Endothelial cell of umbilical vein (primary cell): Measurements from ENCODE around the gene UBE2M.

Experiments used
- CTCF ChIP-seq, 2 donors: IDR thresholded peaks; 1 replicate in 1 of 2; 2 replicates in 1 of 2; pipeline ENCODE4 v1.5.1; 2011; ENCODE audit warnings: low read length in 2 of 2, mild to moderate bottlenecking in 2 of 2, moderate library complexity in 2 of 2, control low read depth in 1 of 2, inconsistent platforms in 1 of 2, low read depth in 1 of 2; ENCODE audit not compliant: insufficient read depth in 1 of 2; ENCODE audit errors: extremely low read depth in 1 of 2
- EZH2 ChIP-seq: IDR thresholded peaks from 2 replicates; pipeline ENCODE4 v1.6.1; 2012; ENCODE audit warnings: borderline replicate concordance, low read depth, mild to moderate bottlenecking, moderate library complexity, low read length, inconsistent platforms; ENCODE audit not compliant: severe bottlenecking
- JUN ChIP-seq: IDR thresholded peaks from 2 replicates; pipeline ENCODE4 v1.6.1; 2011; ENCODE audit warnings: borderline replicate concordance, low read depth; ENCODE audit not compliant: insufficient read length, insufficient read depth
- MYC ChIP-seq: IDR thresholded peaks from one replicate; pipeline ENCODE4 v1.6.1; 2011; ENCODE audit warnings: mild to moderate bottlenecking, low read depth, low read length
- POLR2A ChIP-seq: IDR thresholded peaks from 2 replicates; pipeline ENCODE4 v1.6.1; 2012; ENCODE audit warnings: low read depth, mild to moderate bottlenecking, control low read depth, low read length
- POLR2AphosphoS5 ChIP-seq: IDR thresholded peaks from 2 replicates; pipeline ENCODE4 v1.6.1; 2012; ENCODE audit warnings: low read depth, mild to moderate bottlenecking, control low read depth, low read length, moderate library complexity; ENCODE audit not compliant: insufficient read depth
- TF ChIP-seq, protein P1 (sequence below): IDR thresholded peaks from 2 replicates; pipeline ENCODE4 v1.6.1; 2011; ENCODE audit not compliant: insufficient read depth, insufficient read length

DNA sequence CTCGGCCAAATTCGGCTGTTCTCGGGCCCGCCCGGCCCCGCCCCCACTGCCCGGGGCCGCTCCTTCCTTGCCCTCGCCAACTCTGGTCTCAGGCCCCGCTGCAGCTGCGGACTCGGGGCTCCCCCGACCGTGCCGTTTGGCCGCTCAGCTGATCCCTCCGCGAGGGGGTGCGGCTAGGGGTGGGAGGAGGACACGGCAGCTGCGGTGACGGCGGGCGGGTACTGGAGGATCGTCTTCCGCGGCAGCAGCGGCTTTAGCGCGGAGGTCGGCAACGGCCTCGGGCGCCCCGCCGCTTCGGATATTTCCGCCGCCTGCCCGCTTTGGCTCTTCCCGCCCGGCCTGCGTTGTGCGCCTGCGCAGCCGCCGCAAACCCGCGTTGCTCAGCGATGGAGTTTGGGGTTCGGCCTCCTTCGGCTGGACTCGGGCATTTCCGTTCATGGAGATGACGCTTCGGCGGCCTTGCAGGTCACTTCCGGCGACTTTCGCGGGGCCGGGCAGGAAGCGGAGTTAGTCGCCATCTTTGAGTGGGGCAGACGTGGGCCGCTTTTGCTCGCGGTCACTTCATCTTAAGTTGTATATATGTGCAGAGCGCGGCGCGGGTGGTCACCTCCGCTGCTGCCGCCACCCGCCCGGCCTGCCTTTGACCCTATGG lies 338 bp upstream of the UBE2M start:
- TF ChIP-seq POLR2A: no peak
- TF ChIP-seq CTCF (IDR thresholded peaks at IDR 0.05; ENCODE audit: extremely low read depth in 1 of 2, insufficient read depth in 1 of 2, low read depth in 1 of 2, low read length in 2 of 2): no peak
- TF ChIP-seq MYC: no peak
- no peak for TF ChIP-seq EZH2
- no peak for TF ChIP-seq JUN
- peak; percentile 25 for TF ChIP-seq POLR2AphosphoS5
- TF ChIP-seq, protein P1, sequence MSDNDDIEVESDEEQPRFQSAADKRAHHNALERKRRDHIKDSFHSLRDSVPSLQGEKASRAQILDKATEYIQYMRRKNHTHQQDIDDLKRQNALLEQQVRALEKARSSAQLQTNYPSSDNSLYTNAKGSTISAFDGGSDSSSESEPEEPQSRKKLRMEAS: no peak
